AG09309 (cell line): ENCODE results near the gene GLDN.

Experiments used
- DNase-seq: peaks from one replicate; pipeline ENCODE4 v3.0.0-alpha.2; 2010; ENCODE audit warnings: low read depth
- H3K4me3 ChIP-seq: 2 replicates; pipeline ENCODE4 v1.5.1; 2011; ENCODE audit warnings: mild to moderate bottlenecking, low read depth, low read length, moderate library complexity; ENCODE audit not compliant: control insufficient read depth
- CTCF ChIP-seq: IDR thresholded peaks from 2 replicates; pipeline ENCODE4 v1.5.1; 2011; ENCODE audit warnings: mild to moderate bottlenecking, low read depth, low read length, inconsistent platforms; ENCODE audit not compliant: insufficient read depth, control insufficient read depth; ENCODE audit errors: missing control alignments

GLDN gene

DNA sequence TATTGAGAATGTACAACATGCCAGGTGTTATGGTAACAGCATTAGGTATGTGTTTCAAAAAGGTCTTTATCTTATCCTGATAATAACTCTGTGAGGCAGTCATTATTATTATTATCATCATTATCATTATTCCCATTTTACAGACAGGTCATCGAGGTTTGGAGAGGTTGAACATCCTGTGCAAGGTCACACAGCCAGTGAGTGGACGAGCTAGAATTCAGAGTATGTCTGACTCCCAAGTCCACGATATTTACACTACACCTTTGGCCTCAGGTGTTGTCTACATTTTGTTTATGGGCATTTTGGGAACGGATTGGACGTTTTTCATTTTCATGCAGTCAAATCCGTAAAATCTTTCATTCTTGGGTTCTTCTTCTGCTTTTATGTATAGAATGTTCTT, 24.0 kb downstream of the GLDN start:
- TF ChIP-seq CTCF: no peak
- no peak overlapping the region for H3K4me3 ChIP-seq
- DNase-seq: no peak

DNA sequence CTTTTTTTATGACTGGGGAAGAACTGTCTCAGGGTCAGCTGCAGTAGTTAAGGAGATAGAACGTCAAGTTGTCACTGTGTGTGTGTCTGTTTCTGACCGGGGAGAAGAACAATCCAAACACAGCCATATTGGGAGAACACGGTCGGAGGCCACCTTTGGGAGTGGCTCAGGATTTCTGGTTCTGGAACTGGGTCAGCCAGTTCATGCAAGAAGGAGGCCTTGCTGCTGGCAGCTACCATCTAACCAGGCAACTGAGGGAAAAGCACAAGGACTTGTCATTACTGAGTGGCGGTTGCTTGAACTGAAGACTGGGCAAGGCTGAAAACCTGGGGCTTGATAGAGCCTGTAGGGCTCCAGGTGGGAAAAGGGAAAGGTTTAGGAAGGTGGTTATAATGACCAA, 24.6 kb downstream of the GLDN start:
- DNase-seq: no peak
- H3K4me3 ChIP-seq: no peak overlapping the region

GRCh38 chr15:51366920-51367319, 25.5 kb downstream of the GLDN start:
- no peak for TF ChIP-seq CTCF
- H3K4me3 ChIP-seq: no peak overlapping the region
- DNase-seq: no peak

More for the DNA sequence above, 24.6 kb downstream of the GLDN start:
- TF ChIP-seq CTCF: no peak

DNA sequence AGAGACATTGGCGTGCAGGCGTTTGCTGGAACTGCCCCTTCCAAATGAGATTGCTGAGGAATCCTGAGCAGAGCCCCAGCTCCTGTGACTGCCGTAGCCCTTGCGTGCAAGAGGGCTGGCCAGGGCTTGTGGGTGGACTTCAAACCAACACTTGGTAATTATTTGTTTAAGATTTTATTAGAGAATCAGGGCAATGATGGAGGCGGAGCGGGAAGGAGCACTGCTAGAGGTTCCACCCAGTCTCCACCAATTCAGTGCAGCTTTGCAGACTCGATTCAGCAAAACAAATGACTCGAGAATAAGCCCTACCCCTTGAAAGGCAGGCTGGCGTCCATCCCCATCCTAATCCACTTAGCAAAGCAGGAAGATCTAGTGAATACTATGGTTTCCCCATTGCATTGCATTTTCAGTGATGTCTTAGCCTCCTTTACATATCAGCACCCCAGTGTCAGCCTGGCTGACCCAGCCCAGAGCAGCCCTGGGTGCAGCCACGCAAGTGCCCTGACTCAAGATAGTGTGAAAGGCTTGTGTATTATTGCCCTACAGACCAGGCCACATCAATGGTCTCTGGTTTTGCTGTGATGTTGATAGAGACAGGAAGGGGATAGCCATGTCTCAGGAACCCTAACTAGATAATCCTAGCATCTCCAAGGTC, 26.0 kb downstream of the GLDN start:
- H3K4me3 ChIP-seq: no peak overlapping the region
- DNase-seq: no peak
- TF ChIP-seq CTCF: no peak

DNA sequence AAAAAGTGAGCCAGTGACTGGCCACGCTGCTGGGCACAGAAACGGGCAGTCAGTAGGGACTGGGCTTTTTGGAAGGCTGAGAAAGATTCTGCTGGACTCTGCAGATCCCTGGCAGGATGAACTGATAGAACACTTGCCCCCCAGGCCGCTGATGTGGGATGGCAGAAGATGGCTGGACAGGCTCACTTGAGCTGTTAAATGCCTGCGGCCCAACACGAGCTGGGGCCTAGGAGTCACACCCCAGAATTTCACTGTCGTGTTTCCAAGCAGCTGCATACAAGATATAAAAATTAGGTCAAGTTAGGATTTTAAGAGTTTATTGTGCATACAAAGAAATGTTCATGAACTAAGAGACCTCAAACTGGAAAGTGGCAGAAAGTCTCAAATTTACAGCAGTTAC, 26.9 kb downstream of the GLDN start:
- no peak for DNase-seq
- no peak for TF ChIP-seq CTCF
- no peak overlapping the region for H3K4me3 ChIP-seq

GRCh38 chr15:51368751-51369450, 27.4 kb downstream of the GLDN start:
- H3K4me3 ChIP-seq: no peak overlapping the region
- peak; percentile 56 for DNase-seq
- TF ChIP-seq CTCF: no peak
